ENCODE results near the gene DNAJC15.

- TF ChIP-seq CTCF (IDR thresholded peaks at IDR 0.05), result no peak
- TF ChIP-seq EP300 (IDR thresholded peaks at IDR 0.05; ENCODE audit: low read depth), result no peak
- TF ChIP-seq POLR2A (IDR thresholded peaks at IDR 0.05), result no peak
- TF ChIP-seq POLR2AphosphoS5 (IDR thresholded peaks at IDR 0.05), result no peak
These were observed 86.7 kb downstream of the DNAJC15 start for GRCh38 chr13:43110036-43110435.

Data from transverse colon (tissue), 4 donors.